Upper lobe of right lung (tissue), 1 donor: ENCODE data around the gene SC5D. TPM values are rescaled to one million over a fixed set of nuclear protein-coding genes. Genes with fewer than 3 reads are reported as not detected.
A peak's percentile ranks its signal among the peaks of the same experiment; 100 is the strongest.

Source experiments
- ATAC-seq: fragments of 200-7000 bp; cut with Tn5 transposase; one replicate; pipeline ENCODE4 v1.9.1; 2020; ENCODE audit warnings: mild to moderate bottlenecking, moderate library complexity
- DNase-seq: peaks from one replicate; pipeline ENCODE4 v3.0.0-alpha.2; 2020
- H3K27ac ChIP-seq: fragments of 200-600 bp; one replicate; pipeline ENCODE4 v1.8.0; 2022
- H3K27me3 ChIP-seq: fragments of 200-600 bp; one replicate; pipeline ENCODE4 v1.8.0; 2022; ENCODE audit warnings: mild to moderate bottlenecking
- H3K36me3 ChIP-seq: fragments of 200-600 bp; one replicate; pipeline ENCODE4 v1.8.0; 2022
- H3K4me1 ChIP-seq: fragments of 200-600 bp; one replicate; pipeline ENCODE4 v1.8.0; 2022
- H3K4me3 ChIP-seq: fragments of 200-600 bp; one replicate; pipeline ENCODE4 v1.8.0; 2022; ENCODE audit warnings: mild to moderate bottlenecking
- H3K9me3 ChIP-seq: fragments of 200-600 bp; one replicate; pipeline ENCODE4 v1.8.0; 2022
- CTCF ChIP-seq: fragments of 200-600 bp; IDR thresholded peaks from one replicate; pipeline ENCODE4 v1.8.0; 2022; ENCODE audit warnings: antibody characterized with exemption
- intact Hi-C: fragments of 100-400 bp; cut with DNase I; formaldehyde crosslinking; loops from one replicate; pipeline ENCODE4 v1.11.0; 2022
- total RNA-seq: library from RNA; stranded (reverse); fragmentation: NEBNext Ultra II Directional; extraction: Animal tissue kit (Norgen Biotek cat#: 25700); gene quantifications from one replicate; pipeline ENCODE4 v1.2.1, GENCODE V29; 2021
- donor health status: DM: no; HTN: yes; CAD: no; lungs with severe emphysema.

The SC5D gene
- total RNA-seq, 1 donor from 2014 or later: 64.8 TPM

DNA sequence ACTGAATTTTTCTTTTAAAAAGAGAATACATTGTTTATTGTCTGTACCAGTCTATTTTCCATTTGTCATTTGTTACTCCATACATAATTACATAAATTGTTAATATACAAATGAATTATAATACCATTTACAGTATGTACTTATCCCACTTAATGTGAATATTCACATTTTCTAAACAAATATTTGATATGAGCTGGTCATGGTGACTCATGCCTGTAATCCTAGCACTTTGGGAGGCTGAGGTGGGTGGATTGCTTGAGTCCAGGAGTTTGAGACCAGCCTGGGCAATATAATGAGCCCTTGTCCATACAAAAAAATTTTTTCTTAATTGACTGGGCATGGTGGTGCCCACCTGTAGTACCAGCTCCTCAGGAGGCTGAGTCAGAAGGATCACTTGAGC is 6.8 kb downstream of the SC5D start:
- H3K27me3 ChIP-seq: no peaks in the 10 kb centered on the region
- peaks cover 10% of the 10 kb centered on the region for H3K36me3 ChIP-seq
- no peaks in the 10 kb centered on the region for H3K9me3 ChIP-seq
- H3K4me1 ChIP-seq: peaks cover 3% of the 10 kb centered on the region
- TF ChIP-seq CTCF: no peak
- no peak for ATAC-seq
- DNase-seq: no peak
- H3K27ac ChIP-seq: no peak overlapping the region
- H3K4me3 ChIP-seq: no peak overlapping the region
- intact Hi-C loops: no loop called here

DNA sequence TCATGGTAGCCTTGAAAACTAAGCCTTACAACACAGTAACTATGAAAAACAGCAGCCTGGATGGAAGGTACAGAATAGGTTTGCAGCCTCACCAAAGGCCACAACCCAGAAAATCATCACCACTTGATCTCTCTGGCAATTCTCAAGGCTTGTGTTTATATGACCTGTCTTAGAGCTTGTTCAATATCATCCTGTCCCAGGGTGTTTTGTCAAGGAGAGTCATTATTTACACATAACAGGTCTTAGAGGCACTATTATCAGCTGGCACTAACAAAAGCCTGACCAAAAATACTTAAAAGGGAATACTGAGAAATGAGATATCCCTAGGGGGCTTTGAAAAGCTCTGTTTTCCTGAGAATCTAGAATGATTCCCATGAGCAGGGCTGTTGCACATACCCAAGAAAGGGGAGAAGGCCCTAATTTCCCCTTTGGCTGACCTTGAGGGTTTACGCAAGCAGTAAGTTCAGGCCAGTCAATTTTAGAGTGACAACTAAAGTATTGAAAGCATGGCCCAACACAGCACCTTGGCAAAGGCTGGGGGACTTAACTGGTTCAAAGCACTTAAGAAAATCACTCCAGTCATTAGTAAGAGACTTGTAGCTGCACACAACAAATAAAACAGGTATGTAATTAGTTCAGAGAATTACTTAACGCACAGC is 7.9 kb downstream of the SC5D start:
- Histone ChIP-seq H3K9me3 (no peaks in the 10 kb centered on the region), H3K36me3 (peaks cover 21% of the 10 kb centered on the region), H3K4me3 (no peak overlapping the region), H3K27me3 (no peaks in the 10 kb centered on the region), H3K27ac (no peak overlapping the region), H3K4me1 (peaks cover 3% of the 10 kb centered on the region)
- no peak for DNase-seq
- intact Hi-C loops: no loop called here
- TF ChIP-seq CTCF: no peak
- ATAC-seq: peak; percentile 75

DNA sequence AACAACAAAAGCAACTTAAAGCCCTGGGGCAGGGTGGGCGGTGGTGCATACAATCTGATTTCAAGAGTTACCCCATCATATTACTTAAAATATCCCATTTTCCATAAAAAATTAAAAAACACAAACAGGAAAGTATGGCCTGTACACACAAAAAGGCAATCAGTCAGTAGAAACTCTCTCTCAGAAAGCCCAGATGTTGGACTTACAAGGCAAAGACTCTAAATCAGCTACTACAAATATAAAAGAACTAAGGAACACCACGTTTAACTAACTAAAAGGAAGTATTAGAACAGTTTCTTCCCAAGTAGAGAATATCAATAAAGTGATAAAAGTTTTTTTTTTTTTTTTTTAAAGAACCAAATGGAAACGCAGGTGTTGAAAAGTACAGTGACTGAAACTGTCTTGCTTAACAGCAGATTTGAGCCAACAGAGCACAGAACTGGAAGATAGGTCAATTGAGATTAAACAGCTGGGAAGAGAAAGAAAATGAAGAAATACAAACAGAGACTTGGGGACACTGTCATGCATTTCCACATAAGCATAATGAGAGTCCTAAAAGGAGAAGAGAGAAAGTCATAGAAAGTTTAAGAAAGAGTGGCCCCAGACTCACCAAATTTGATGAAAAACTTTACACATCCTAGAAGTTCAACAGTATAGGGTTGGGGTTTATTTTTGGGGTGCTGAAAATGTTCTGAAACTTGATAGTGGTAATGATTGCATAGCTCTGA is 8.6 kb downstream of the SC5D start:
- TF ChIP-seq CTCF: no peak
- ATAC-seq: peak; percentile 43
- intact Hi-C loops: no loop called here

DNA sequence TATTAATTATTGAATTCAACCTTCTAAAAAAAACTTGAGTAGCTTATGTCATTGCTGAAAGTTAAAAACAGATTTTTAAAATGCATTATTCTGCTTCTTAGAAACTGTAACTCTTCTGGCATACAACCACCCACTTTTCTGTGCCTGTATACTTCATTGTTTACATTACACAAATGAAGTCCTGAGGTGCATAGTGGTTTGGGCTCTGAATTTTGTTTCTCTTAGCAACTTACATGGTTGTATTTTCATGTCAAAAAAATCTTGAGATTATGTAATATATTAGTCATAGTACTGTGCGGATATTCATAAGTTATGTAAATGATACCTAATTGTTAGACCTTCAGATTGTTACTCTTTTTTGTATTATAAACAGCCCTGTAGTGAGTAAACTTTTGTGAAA is 12.2 kb downstream of the SC5D start:
- intact Hi-C loops: no loop called here
- H3K9me3 ChIP-seq: no peaks in the 10 kb centered on the region

More for the DNA sequence above, 8.6 kb downstream of the SC5D start:
- no peak for DNase-seq
- Histone ChIP-seq H3K36me3 (peaks cover 28% of the 10 kb centered on the region), H3K4me3 (no peak overlapping the region), H3K9me3 (no peaks in the 10 kb centered on the region), H3K4me1 (peaks cover 3% of the 10 kb centered on the region), H3K27ac (no peak overlapping the region), H3K27me3 (no peaks in the 10 kb centered on the region)

GRCh38 chr11:121308816-121309215 is 16.2 kb downstream of the SC5D start:
- intact Hi-C loops: no loop called here
- no peak overlapping the region for H3K4me3 ChIP-seq
- H3K4me1 ChIP-seq: no peaks in the 10 kb centered on the region
- no peaks in the 10 kb centered on the region for H3K27me3 ChIP-seq
- H3K36me3 ChIP-seq: peaks cover 56% of the 10 kb centered on the region
- TF ChIP-seq CTCF: no peak
- DNase-seq (no peak), ATAC-seq (peak; percentile 17)
- no peak overlapping the region for H3K27ac ChIP-seq
- no peaks in the 10 kb centered on the region for H3K9me3 ChIP-seq

More for the DNA sequence above, 12.2 kb downstream of the SC5D start:
- DNase-seq (no peak), ATAC-seq (no peak)
- Histone ChIP-seq H3K4me1 (peaks cover 3% of the 10 kb centered on the region), H3K27ac (no peak overlapping the region), H3K4me3 (no peak overlapping the region), H3K36me3 (peaks cover 61% of the 10 kb centered on the region), H3K27me3 (no peaks in the 10 kb centered on the region)
- no peak for TF ChIP-seq CTCF
